DMS114 treated with DMSO at 0.1 percent for 48 hours (cell line): ENCODE measurements around the gene ZNF554.

Source experiments
- DNase-seq: peaks from one replicate; lab custom pipeline; 2025; ENCODE audit not compliant: unreplicated experiment; lab: John Stamatoyannopoulos, UW

Gene ZNF554

DNA sequence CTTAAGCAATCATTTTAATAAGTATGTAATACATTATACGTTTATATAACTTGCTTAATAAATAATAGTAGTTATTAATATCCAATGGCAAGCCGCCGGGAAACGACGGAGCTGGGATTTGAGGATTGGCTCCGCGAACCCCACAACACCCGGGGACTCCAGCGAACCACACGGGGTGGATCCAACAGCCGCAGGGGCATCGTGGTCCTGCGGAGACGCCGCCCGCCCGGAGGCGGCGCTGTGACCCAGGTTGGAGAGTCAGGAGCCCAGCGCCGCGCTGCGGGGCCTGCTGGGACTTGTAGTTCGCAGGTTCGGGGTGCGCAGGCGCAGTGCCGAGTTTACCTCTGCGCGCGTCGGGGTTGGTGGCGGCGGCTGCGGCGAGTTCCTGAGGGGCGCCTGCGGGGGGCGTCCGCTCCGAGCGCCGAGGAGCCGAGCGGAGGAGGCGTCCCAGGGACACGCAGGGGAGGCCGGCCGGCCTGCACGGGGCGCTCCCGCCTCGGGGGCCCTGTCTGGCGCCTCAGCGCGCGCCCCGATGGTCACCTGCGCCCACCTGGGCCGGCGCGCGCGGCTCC, at the start of gene ZNF554:
TSS of gene ZNF554 (plus strand) at position 329 of the 572 bp plus-strand sequence. CDS start at position 533, 204 bp downstream.
- DNase-seq: peak; percentile 83

DNA sequence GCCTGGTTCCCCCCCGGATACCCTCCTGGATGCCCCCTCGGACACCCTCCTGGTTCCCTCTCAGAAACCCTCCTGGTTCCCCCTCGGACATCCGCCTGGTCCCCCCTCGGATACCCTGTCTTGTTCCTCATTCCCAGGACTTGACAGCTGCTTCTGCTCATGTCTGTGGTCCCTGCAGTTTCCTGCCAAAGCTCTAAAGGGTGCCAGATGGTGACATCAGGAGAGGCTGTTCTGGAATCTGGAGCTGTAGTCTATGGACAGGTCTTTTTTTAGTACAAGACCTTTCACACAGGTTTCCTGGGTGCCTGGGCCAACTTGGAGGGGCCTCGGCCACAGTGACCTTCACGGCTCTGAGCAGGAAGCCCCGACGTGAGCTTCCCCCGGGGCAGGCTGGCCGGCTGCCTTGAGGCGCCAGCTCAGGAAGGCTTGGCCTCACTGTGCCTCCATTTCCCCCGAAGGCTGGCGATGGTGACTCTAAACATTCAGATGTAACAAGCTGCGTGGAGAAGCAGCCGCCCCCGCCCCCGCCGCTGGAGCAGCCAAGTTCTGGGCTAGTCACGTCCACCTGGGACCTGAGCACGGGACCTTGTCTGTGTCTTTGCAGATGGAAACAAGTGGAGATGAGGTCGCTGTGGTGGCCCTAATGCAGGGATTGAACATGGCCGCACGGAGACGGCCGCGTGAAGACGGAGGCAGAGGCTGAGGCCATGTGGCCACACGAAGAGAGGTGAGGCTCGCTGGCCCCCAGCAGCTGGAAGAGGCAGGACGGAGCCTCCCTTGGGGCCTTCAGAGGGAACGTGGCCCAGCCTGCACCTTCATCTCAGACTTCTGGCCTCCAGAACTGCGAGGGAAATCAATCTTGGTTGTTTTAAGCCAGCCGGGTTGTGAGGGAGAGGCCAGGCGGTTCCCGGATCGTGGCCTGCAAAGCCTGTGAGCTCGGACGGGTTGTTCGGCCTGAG, 49.3 kb upstream of the ZNF554 start:
- DNase-seq: no peak

DNA sequence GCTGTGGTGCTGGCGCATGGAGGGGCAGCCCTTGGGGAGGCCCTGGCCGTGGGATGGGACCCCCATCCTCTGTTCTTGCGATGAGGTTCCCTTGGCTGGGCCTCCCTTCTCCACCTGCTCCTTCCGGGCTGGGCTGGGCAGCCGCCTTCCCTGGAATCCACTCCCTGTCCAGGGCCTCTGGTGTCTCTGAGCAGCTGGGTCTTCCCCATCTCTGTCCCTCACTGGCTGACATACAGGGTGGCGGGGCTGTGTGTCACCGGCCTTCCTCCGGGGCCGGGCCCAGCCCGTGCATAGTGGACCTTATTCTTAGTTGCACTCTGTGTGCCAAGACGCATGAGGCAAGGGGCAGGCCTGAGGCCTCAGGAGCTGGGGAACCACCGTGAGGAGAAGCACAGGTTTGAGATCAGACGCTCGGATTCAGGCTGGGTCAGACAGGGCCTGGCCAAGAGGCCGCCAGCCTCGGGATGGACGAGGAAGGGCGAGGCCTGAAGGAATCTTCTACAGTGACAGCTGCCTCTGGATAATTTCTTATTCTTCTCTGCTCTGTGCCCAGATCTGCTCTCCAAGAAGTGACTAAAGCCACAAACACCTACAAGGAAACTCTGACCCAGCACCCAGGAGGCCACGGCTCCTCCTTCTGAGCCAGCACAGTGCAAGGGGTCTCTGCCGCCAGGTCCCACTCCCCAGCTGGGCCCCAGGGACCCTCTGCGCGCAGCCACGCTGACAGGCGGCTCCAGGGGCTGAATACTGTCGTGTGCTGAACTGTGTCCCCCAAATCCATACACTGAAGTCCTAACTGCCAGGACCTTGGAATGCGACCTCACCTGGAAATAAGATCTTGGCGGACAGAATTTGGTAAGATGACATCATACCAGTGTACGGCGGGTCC, 47.6 kb upstream of the ZNF554 start:
- no peak for DNase-seq

DNA sequence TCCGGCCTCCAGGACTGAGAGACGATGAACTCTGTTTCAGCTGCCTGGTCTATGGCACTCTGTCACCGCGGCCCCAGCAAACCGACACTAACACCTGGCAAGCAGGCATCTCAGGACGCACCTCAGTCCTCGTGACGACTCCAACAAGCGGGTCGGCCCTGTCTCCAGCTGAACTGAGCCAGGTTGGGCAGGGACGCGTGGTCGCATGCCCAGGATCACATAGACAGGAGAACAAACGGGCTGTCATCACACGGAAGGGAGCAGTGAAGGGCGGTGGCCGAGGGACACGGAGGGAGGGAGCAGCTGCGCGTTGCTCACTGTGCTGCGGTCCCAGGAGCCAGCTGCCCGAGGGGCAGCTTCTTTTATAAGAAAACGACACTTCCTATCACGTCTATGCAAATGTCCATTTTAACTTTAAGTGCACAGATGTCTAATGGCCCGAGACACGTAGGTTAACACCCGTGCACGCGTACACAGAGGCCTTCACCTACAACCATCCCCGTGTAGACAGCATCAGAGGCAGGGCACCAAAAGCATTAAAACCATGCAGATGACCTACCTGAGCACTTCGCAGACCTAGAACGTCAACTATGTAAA, 45.5 kb upstream of the ZNF554 start:
- no peak for DNase-seq

DNA sequence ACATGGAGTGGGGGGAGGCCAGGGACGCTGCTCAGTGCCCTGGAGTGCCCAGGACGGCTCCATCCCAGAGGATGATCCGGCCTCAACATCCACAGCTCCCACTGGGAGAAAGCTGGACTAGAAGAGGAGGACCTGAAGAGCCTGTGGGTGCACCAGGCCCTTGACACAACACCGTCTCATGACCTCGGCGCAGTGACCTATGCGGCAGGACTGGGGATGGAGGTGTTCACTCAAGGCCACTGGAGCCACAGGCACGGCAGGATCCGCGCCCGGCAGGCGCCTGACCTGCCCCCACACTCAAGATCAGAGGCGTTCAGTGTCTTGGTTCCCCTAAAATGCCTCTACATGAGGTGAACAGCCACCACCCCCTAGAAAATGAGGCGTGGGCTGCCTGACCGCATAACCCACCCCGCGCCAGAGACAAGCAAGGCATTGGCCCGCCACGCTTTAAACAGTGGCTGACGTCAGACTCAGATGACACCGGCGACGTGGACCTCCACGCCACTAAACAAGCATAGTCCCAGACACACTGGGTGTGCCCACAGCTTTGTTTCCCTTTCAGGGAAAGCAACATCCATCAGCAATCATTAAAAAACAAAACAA, 44.6 kb upstream of the ZNF554 start:
- no peak for DNase-seq

DNA sequence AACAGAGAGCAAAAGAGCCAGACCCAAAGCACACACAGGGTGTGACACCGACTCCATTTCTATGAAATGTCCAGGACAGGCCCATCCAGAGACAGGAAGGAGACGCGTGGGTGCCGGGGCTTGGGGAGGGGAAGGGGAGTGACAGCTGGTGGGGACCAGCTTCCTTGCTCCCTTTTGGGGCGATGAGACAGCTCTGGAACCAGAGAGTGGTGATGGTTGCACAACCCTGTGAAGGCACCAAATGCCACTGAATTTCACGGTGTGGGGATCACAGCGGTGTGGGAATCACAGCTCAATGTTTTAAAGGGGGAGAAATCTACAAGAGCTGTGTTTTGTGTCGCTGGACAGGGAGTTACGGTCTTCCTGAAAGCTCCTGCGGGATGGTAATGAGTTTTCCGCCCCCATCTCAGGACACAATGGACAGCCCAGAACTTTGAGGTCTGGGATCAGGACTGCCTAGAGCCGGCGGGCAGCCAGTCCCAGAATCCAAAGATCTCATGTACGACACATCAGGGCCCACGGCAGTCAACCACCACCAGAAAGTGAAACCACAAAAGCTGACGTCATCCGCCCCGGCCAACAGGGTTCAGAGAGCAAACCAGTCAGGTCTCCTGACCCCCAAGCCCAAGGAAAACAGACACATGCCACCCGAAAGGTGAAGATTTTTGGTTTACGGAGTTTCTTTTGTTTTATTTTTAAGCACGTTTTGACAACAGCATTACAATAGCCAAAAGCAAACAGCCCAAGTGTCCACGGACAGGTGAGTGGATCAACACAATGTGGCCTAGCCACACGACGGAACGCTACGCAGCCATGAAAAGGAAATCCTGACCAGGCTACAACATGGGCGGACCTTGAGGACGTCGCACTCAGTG, 43.9 kb upstream of the ZNF554 start:
- DNase-seq: no peak

DNA sequence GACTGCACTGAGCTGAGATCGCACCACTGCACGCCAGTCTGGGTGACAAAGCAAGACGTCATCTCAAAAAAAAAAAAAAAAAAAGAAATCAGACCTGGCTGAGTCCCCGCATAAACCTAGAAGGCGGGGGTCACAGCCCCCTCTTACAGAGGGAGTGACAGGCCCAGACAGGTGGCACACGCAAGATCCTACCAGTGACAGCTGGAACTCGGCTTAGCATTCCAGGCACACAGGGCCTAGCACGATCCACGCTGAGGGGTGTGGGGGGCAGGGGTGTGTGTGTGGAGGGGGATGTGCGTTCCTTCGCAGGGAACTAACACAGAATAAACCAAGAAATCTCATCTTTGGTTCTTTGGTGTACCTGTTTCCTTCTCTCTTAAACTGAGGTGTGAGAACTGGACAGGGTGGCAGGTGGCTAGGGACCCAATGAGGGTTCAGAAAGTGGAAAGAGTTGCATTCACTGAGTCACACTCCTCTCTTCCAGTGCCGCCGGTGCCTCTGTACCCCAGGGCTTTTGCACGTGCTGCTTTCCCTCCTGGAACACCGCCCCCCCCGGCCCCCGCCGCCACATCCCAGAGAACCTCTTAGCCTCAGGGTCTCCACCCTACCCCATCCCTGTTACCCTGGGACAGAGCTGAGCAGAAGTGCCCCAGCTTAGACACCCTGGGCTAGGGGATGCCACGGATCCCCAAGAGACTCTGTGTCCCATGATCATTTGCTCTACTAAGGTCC, 41.5 kb upstream of the ZNF554 start:
- no peak for DNase-seq

DNA sequence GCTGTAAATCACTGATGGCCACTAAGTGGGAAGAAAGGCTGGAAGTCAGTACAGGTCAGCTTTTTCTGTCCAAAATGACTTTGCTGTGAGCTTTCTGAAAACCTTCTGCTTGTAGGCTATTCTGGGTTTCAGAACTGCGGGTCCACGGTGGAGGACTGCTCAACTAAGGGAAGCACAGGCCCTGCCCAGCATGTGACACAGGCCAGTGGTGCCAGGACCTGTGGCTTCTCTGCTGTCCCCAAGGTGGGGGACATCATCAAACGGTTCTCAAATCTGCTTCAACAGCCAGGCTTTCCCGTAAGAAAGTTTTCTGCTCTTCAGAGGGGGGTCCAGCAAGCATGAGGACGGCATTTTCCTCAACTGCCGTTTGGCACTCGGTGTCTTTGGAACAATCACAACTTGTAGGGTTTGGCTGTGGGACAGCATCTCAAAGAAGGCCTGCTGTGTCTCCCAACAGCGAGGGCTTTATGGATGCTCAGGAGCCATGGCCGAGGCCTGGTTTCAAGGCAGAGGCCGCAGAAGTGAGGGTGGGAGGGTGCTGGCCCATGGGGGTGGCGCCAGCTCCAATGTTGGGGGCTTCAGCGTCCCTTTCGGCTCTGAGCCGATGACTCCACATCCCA, 40.4 kb upstream of the ZNF554 start:
- no peak for DNase-seq

DNA sequence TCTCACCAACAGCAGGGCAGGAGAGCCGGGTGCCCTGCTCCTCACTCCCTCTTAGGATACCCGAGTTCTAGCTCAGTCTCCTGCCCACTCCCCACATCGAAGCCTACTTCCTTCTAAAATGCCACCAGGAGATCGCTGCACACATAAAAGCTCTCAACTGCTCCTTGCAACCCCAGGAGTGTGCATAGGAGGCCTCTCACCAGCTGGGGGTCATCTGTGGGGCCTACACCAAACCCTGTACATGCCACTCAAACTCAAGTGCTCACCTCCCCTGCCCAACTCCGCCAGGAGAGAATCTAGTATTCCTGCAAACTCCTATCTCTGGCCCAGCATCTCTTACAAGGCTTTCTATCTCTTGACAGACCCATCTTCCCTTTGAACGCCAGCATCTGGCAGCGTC, 39.4 kb upstream of the ZNF554 start:
- DNase-seq: no peak

DNA sequence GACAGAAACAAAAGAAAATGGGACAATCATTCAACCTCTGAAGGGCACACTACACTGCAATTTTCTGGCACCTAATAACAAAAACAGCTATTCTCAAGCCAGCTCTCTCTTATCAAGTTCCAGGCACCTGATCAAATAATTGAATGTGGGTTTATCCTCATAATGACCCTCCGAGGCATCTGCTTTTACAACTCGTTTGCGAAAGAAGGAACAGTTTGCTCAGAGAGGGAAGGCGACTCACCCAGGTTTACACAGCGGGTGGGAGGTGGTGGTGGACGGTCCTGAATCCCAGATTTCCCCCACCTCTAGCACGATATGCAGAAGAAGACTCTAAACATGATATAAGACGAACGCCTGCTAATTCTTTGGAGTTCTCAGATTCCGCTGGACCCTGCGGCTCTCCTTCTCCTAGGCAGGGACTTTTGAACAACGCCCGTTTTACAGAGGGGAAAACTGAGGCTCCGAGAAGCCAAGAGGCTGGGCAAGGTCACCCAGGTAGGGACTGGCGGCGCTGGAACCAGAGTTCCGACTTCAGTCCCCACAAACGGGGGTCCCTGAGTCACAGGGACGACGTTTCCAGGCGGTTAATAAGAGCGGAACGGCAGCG, 37.2 kb upstream of the ZNF554 start:
- DNase-seq: no peak

DNA sequence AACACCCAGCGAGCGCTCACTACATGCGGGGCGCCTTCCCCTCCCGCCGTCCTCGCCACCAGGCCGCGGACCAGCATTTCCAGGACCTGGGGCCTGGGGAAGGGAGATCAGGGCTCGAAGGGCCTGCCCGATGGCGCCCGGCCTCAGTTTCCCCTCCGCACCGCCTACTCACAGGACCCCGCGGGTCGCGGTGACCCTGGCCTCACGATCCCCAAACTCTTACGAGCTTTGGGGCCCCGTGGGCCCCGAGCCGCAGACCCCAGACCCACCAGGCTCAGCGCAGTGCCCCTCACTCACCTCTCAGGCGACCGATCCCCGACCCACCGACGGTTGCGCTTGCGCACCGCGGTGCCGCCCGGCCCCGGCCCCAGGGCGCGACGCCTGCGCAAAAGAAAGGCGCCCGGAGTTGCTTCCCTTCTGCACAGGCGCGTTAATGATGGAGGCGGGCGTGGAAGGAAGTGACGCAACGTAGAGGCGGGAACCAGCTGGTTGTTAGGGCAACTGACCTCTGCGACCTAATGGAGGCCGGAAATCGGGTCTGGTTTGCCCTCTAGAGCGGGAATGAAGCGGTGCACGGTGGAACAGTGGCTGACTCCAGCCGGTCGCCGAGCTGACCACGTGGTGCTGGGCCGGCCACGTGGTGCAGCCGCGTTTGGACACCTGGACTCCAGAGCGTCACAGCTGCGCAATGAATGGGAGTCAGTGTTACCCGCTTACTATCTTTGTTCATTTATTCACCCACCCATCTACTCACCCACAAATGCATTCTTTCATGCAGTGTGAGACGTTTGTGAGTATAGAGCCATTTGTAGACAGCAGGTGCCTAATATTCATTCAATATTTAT, 36.5 kb upstream of the ZNF554 start, which contains the start of gene SGTA:
TSS of gene SGTA (minus strand) at position 338 of the 845 bp plus-strand sequence. CDS start 14,205 bp downstream, outside the sequence.
- peak; percentile 89 for DNase-seq

DNA sequence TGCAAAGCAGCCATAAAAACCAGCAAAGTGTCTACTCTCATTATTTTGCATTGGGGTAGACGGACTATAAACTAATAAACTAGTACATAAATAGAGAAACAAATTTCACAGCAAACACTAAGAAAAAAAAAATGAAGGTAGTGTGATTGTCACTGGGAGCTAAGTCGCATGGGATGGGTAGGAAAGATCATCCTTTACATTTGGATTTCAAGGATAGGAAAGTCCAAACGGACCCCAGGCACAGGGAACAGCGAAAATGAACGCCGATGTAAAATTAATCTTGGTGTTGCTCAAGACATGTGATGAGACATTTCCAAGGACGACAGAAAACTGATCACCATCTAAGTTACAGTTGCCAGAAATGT, 35.9 kb upstream of the ZNF554 start:
- DNase-seq: no peak

DNA sequence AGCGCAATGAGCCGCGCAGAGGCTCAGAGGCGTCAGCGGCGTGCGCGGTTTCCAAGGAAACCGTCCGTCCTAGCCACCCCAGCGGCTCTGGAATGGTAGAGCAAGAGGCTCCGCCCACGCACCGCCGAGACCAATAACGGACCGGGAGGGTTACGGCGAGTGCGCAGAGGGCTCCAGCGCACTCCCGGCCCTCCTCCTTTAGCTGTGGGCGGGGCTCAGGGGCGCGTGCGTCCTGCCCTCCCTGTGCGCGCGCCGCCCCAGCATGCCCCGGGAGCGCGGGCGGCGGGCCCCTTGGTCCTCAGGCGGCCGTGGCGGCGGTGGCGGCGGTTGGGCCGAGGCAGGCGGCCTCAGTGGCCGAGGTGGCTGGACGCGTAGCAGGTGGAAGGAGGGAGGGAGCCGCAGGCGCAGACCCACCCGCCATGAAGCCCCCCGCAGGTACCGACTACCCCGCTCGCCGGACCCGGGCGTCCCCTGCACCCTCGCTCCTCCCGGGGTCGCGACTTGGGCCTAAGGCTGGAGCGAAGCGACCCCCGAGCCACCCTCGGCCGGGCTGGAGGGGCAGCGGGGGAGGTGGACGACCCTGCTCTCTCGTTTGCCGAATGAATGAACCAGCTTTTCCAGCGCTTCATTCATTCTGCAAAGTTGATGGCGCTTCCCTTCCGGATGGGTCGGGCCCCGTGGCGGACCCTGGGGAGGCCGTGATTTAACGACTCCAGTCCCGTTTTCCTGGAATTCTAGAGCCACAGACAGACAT, 34.2 kb upstream of the ZNF554 start, which contains the start of gene THOP1:
TSS of gene THOP1 (plus strand) at position 260 of the 754 bp plus-strand sequence. CDS start at position 420, 160 bp downstream.
- DNase-seq: peak; percentile 88

DNA sequence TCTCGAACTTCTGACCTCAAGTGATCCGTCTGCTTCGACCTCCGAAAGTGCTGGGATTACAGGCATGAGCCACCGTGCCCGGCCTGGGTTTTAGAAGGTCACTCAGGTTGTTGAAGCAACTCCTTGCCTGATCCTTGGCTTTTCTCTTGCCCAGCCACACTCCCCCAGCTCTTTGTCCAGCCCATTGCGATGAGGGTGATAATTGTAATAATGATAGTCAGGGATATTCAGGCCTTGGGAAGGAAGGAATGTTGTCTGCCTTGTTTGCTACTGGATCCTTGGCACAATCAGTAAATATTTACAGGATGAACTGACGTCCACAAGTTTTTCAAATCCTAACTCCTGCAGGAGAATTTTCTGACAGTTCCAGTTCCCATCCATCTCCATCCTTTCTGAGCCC, 32.6 kb upstream of the ZNF554 start:
- DNase-seq: no peak

DNA sequence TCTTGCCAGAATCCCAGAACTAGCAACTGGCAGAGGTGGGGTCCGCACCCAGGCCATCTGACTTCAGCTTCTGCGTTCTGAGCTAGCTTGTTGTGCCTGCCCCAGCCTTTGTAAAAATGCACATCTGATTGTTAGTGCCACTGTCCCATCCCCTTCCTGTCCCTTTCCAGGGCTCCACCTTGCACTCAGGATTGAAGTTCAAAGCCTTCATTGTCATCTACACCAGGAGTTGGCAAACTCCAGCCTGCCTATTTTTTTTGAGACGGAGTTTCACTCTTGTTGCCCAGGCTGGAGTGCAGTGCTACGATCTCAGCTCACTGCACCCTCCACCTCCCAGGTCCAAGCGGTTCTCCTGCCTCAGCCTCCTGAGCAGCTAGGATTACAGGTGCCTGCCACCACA, 31.4 kb upstream of the ZNF554 start:
- no peak for DNase-seq

DNA sequence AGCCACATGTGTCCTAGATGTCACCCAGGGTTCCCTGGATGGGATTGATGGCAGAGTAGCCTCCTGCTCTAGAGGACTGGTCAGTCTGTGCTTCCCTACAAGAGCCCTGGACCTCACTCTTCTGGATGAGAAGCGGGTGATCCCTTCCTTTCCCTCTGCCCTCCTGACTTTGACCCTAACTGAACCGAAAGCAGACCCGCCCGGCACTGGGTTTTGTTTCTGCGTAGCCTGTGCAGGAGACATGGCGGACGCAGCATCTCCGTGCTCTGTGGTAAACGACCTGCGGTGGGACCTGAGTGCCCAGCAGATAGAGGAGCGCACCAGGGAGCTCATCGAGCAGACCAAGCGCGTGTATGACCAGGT, 29.5 kb upstream of the ZNF554 start:
- no peak for DNase-seq
